Tibial nerve (tissue), 4 donors: ENCODE results near the gene RPL7L1. TPM values are rescaled to one million over a fixed set of nuclear protein-coding genes. Genes with fewer than 3 reads are reported as not detected.
A peak's percentile ranks its signal among the peaks of the same experiment; 100 is the strongest.

Source experiments
- DNase-seq, 2 donors: peaks; one replicate each; pipeline ENCODE4 v3.0.0-alpha.2; 2019; ENCODE audit warnings: low spot score in 2 of 2
- H3K27ac ChIP-seq, 4 donors: fragments of 200-600 bp; sonication (generic) in 3 of 4; one replicate each; pipeline ENCODE4 v1.5.1; 2017 to 2019; ENCODE audit warnings: mild to moderate bottlenecking in 1 of 4
- H3K27me3 ChIP-seq, 2 donors: fragments of 200-600 bp; sonication (generic) in 1 of 2; one replicate each; pipeline versions ENCODE4 v1.5.1 to v1.6.0; 2017 to 2019
- H3K36me3 ChIP-seq, 3 donors: fragments of 200-600 bp; sonication (generic); one replicate each; pipeline ENCODE4 v1.5.1; 2018 to 2019
- H3K4me1 ChIP-seq, 4 donors: fragments of 200-600 bp; sonication (generic) in 3 of 4; one replicate each; pipeline ENCODE4 v1.5.1; 2017 to 2019
- H3K4me3 ChIP-seq, 4 donors: fragments of 200-600 bp; sonication (generic) in 3 of 4; one replicate each; pipeline ENCODE4 v1.5.1; 2017 to 2019; ENCODE audit warnings: mild to moderate bottlenecking in 1 of 4, moderate library complexity in 1 of 4
- H3K9me3 ChIP-seq, 4 donors: fragments of 200-600 bp; sonication (generic) in 3 of 4; one replicate each; pipeline ENCODE4 v1.5.1; 2017 to 2019
- EP300 ChIP-seq, 2 donors: sonication (generic); formaldehyde crosslinking; IDR thresholded peaks; one replicate each; pipeline ENCODE4 v1.6.1; 2017; ENCODE audit warnings: antibody characterized with exemption in 2 of 2, mild to moderate bottlenecking in 1 of 2
- POLR2A ChIP-seq, 2 donors: fragments of 450-650 bp; IDR thresholded peaks; one replicate each; pipeline ENCODE4 v1.6.1; 2017; ENCODE audit warnings: antibody characterized with exemption in 2 of 2, mild to moderate bottlenecking in 2 of 2, moderate library complexity in 2 of 2
- WGBS, 2 donors: methylation state at CpG; one replicate each; pipeline ENCODE4 v1.1.5; 2018; 5-methylcytosine and 5-hydroxymethylcytosine counted together
- total RNA-seq, 4 donors: library from RNA; depleted of rRNA; stranded (reverse); fragments of >200 nt; gene quantifications; one replicate each; pipeline ENCODE4 v1.1.0, GENCODE V29; 2016
- TF ChIP-seq, protein P1 (sequence below), 5 experiments: fragments of 200-600 bp in 3 of 5; fragments of 450-650 bp in 2 of 5; sonication (generic) in 3 of 5; IDR thresholded peaks; one replicate each; pipeline ENCODE4 v1.5.1; 2016 to 2019; ENCODE audit warnings: antibody characterized with exemption in 5 of 5, mild to moderate bottlenecking in 3 of 5, moderate library complexity in 2 of 5

Gene RPL7L1
- total RNA-seq, 4 donors from 2014 or later: 59.0 to 89.2 (median 83.7) TPM

DNA sequence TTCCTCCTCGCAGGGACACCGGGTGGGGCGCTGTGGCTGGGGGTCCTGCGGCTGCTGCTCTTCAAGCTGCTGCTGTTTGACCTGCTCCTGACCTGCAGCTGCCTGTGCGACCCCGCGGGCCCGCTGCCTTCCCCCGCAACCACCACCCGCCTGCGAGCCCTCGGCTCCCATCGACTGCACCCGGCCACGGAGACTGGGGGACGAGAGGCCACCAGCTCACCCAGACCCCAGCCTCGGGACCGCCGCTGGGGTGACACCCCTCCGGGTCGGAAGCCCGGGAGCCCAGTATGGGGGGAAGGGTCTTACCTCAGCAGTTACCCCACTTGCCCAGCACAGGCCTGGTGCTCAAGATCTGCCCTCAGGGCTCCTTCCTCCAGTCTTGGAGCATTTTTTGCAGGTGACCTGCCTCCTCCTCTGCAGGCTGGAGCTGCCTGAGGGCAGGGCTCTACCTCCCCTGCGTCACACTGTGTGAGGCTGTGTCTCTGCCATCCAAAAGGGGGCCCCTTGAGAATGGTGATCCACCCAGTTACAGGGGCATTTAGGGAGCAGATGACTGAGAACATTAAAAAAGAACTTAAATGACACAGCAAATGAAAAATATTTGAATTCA is 45.9 kb downstream of the RPL7L1 start:
- no peak overlapping the region for H3K27ac ChIP-seq
- peaks cover 3 to 23% of the 10 kb centered on the region in 2 donors for H3K27me3 ChIP-seq
- H3K4me3 ChIP-seq: no peak overlapping the region
- no peaks in the 10 kb centered on the region for H3K9me3 ChIP-seq
- no peak for DNase-seq
- peaks cover 0 to 12% (median 2%) of the 10 kb centered on the region in 4 donors for H3K4me1 ChIP-seq
- TF ChIP-seq EP300 (IDR thresholded peaks at IDR 0.05) (no peak), POLR2A (IDR thresholded peaks at IDR 0.05) (no peak)
- TF ChIP-seq, protein P1, sequence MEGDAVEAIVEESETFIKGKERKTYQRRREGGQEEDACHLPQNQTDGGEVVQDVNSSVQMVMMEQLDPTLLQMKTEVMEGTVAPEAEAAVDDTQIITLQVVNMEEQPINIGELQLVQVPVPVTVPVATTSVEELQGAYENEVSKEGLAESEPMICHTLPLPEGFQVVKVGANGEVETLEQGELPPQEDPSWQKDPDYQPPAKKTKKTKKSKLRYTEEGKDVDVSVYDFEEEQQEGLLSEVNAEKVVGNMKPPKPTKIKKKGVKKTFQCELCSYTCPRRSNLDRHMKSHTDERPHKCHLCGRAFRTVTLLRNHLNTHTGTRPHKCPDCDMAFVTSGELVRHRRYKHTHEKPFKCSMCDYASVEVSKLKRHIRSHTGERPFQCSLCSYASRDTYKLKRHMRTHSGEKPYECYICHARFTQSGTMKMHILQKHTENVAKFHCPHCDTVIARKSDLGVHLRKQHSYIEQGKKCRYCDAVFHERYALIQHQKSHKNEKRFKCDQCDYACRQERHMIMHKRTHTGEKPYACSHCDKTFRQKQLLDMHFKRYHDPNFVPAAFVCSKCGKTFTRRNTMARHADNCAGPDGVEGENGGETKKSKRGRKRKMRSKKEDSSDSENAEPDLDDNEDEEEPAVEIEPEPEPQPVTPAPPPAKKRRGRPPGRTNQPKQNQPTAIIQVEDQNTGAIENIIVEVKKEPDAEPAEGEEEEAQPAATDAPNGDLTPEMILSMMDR (IDR thresholded peaks at IDR 0.05): no peak
- H3K36me3 ChIP-seq: no peaks in the 10 kb centered on the region
- 27 to 39% methylated on average over 17 to 21 of the region's 23 CpGs for WGBS, 2 donors

DNA sequence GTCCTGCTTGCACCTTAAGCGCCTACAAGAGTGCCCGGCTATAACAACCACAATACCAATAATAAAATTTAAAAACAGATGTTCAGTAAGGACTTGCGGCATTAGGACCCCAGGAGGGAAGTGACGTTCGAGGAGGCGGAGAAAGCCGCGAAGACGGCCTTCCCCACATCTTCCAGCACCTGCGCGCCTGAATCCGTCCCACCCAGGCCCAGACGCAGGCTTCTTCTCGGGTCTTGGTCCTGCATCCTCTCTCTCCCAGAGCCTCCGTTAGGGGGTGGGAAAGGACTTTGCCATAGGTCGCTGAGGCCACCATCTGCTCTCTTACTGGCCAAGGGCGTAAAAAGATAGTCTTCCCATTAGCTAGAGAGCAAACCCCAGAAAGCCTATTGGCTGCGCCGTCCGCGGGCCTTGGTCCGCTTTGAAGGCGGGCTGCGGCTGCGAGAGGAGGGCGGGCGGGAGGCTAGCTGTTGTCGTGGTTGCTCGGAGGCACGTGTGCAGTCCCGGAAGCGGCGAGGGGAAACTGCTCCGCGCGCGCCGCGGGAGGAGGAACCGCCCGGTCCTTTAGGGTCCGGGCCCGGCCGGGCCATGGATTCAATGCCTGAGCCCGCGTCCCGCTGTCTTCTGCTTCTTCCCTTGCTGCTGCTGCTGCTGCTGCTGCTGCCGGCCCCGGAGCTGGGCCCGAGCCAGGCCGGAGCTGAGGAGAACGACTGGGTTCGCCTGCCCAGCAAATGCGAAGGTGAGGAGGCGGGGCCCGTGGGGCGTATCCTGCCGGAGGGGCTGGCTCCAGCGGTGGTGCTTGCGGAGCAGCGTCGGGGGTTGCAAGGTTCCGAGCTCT is 49.8 kb downstream of the RPL7L1 start, which contains the start of gene CNPY3:
Gene CNPY3, plus strand, starts transcription at position 495 of the 835 bp plus-strand sequence. Its CDS starts 91 bp downstream, at position 586.
- 0 to 1% methylated on average over 33 to 35 of the region's 63 CpGs for WGBS, 2 donors
- H3K9me3 ChIP-seq: no peaks in the 10 kb centered on the region
- peak; percentile 84 to 86 for DNase-seq
- peak in 1 of 2 donors; percentile 53 for TF ChIP-seq POLR2A (IDR thresholded peaks at IDR 0.05)
- peak; percentile 25 to 84 for TF ChIP-seq EP300 (IDR thresholded peaks at IDR 0.05)
- TF ChIP-seq, protein P1 (IDR thresholded peaks at IDR 0.05): peak in 3 of 5 experiments; percentile 10 to 53 (median 50)
- peak within 1 kb of the TSS; percentile 65 to 88 (median 84) for H3K4me3 ChIP-seq
- H3K27me3 ChIP-seq: peaks cover 3 to 17% of the 10 kb centered on the region in 2 donors
- peaks cover 0 to 4% (median under 1%) of the 10 kb centered on the region in 3 donors for H3K36me3 ChIP-seq
- H3K4me1 ChIP-seq: peaks cover 0 to 40% (median 22%) of the 10 kb centered on the region in 4 donors
- peak within 1 kb of the TSS; percentile 85 to 96 (median 90) for H3K27ac ChIP-seq

GRCh38 chr6:42929821-42930360 is 50.5 kb downstream of the RPL7L1 start:
- 1 to 2% methylated on average over 16 of the region's 16 CpGs for WGBS, 2 donors
- H3K36me3 ChIP-seq: peaks cover 0 to 11% (median 8%) of the 10 kb centered on the region in 3 donors
- TF ChIP-seq, protein P1 (IDR thresholded peaks at IDR 0.05): no peak
- TF ChIP-seq EP300 (IDR thresholded peaks at IDR 0.05): no peak
- no peak for TF ChIP-seq POLR2A (IDR thresholded peaks at IDR 0.05)
- peak overlapping the region; percentile 85 to 96 (median 90) for H3K27ac ChIP-seq
- peak in 1 of 2 donors; percentile 13 for DNase-seq
- no peaks in the 10 kb centered on the region for H3K9me3 ChIP-seq
- H3K4me1 ChIP-seq: peaks cover 0 to 40% (median 22%) of the 10 kb centered on the region in 4 donors
- peak overlapping the region; percentile 65 to 88 (median 84) for H3K4me3 ChIP-seq
- peaks cover 2 to 10% of the 10 kb centered on the region in 2 donors for H3K27me3 ChIP-seq

- Histone ChIP-seq H3K4me3 (no peak overlapping the region), H3K4me1 (peaks cover 0 to 40% (median 22%) of the 10 kb centered on the region in 4 donors), H3K27me3 (no peaks in the 10 kb centered on the region), H3K36me3 (peaks cover 0 to 36% (median 20%) of the 10 kb centered on the region in 3 donors), H3K9me3 (no peaks in the 10 kb centered on the region), H3K27ac (peak overlapping the region in 1 of 4 donors; percentile 32)
- 83 to 86% methylated on average over 3 of the region's 3 CpGs for WGBS, 2 donors
- TF ChIP-seq EP300 (IDR thresholded peaks at IDR 0.05) (no peak), POLR2A (IDR thresholded peaks at IDR 0.05) (no peak)
- TF ChIP-seq, protein P1 (IDR thresholded peaks at IDR 0.05): no peak
- DNase-seq: no peak
Observed at GRCh38 chr6:42932412-42932811, 53.0 kb downstream of the RPL7L1 start.
